Mammary epithelial cell (primary cell): ENCODE data around the gene MDM2.

Experiments used
- CTCF ChIP-seq, 2 donors: IDR thresholded peaks in 1 of 2; conservative IDR thresholded peaks in 1 of 2; 2 replicates each; pipeline ENCODE4 v1.5.1; 2011 to 2012; ENCODE audit warnings: inconsistent platforms in 2 of 2, low read length in 2 of 2, mild to moderate bottlenecking in 2 of 2, control low read depth in 1 of 2, low read depth in 1 of 2; ENCODE audit not compliant: insufficient read depth in 1 of 2; ENCODE audit errors: extremely low read depth in 1 of 2
- EZH2 ChIP-seq: IDR thresholded peaks from 2 replicates; pipeline ENCODE4 v1.6.1; 2012; ENCODE audit warnings: low read length, inconsistent platforms, borderline replicate concordance

- TF ChIP-seq EZH2 (no peak), CTCF (conservative IDR thresholded peaks at IDR 0.05 in 1 of 2, IDR thresholded peaks at IDR 0.05 in 1 of 2; ENCODE audit: extremely low read depth in 1 of 2, insufficient read depth in 1 of 2, low read depth in 1 of 2, low read length in 2 of 2) (no peak)
Measured at GRCh38 chr12:68867606-68868005, 59.6 kb downstream of the MDM2 start.
